ENCODE results near the gene SUV39H1.
A peak's percentile ranks its signal among the peaks of the same experiment; 100 is the strongest.
"Not testable (repeated sequence)": the region's sequence is repeated elsewhere in the genome, so short reads cannot be mapped to it uniquely, and the experiment has no call there.

Gene SUV39H1, protein sequence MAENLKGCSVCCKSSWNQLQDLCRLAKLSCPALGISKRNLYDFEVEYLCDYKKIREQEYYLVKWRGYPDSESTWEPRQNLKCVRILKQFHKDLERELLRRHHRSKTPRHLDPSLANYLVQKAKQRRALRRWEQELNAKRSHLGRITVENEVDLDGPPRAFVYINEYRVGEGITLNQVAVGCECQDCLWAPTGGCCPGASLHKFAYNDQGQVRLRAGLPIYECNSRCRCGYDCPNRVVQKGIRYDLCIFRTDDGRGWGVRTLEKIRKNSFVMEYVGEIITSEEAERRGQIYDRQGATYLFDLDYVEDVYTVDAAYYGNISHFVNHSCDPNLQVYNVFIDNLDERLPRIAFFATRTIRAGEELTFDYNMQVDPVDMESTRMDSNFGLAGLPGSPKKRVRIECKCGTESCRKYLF

DNA sequence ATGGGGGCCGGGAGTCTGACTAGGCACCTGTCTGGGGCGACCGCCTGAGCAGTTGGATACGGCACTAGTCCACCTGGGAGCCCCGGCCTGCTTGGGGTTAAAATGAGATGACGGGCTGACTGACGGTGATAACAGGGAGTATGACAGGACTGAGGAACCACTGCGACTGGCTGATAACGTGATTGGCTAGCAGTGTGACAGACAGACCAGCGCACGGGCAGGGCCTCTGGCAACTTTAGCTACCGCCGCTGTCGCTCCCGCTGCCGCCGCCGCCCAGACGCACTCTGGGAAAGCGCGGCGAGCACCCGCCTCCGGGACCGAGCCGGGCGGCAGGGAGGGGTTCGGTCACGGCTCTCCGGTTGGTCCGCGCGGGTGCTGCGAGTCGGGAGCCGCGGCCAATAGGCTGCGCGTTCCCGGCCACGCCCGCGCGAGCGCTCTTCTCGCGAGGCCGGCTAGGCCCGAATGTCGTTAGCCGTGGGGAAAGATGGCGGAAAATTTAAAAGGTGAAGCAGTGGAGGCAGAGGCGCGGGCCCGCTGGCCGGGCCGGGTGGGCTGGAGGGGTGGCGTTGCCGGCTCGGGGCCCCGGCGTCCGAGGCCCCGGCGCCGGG is at the start of gene SUV39H1:
TSS of gene SUV39H1 (plus strand) at position 434 of the 608 bp plus-strand sequence. CDS start at position 485, 51 bp downstream.
- DNase-seq (ENCODE audit: low read depth), result no peak

DNA sequence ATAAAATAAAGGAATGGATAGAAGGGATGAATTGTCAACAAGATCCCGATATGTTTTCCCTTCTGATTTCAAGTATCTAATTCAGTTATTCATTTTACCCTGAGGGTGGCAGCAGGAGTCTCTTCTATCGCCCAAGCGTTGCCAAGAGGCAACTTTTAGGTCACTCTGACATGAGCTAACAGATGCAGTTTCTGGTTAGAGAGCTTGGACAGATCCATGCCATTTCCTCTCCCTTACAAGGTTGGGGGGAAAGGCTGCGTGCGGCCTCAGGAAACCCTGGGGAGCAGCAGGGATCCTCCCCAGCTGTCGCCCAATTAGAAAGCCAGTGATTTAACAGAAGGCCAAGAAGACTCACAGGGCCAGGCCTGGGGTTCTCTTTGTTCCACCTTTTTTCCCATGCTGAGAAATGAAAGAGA is 48.2 kb upstream of the SUV39H1 start:
- DNase-seq (ENCODE audit: low read depth), result peak; percentile 10

DNA sequence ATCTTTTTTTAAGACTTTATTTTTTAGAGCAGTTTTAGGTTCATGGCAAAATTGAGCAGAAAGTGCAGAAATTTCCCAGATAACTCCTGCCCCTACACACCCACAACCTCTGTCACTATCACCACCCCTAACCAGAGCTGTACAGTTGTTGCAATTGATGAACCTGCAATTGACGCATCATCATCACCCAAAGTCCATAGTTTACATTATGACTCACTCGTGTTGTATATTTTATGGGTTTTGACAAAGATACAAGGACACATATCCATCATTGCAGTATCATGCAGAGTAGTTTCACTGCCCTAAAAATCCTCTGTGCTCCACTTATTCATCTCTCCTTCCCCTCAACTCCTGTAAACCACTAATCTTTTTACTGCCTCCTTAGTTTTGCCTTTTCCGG is 47.4 kb upstream of the SUV39H1 start:
- no peak for DNase-seq (ENCODE audit: low read depth)

DNA sequence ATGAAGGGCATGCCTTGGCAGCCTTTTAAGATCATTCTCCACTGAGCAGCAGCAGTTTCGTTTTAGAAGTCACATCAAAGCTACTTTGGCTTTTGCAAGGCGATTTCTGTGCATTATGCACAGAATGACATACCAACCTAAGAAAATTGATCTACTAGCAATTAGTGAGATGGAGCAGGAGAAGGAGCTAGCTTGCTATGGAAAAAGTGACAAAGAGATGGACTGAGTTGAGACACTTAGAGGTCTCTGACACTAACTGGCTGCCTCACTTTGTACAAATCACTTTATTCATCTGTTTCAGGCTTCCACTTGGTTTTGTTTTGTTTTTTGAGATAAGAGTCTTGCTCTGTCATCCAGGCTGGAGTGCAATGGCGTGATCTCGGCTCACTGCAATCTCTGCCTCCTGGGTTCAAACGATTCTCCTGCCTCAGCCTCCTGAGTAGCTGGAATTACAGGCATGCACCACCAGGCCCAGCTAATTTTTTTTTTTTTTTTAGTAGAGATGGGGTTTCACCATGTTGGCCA is 44.4 kb upstream of the SUV39H1 start:
- not testable (repeated sequence) for DNase-seq (ENCODE audit: low read depth)

GRCh38 chrX:48654746-48655145 is 41.8 kb upstream of the SUV39H1 start:
- not testable (repeated sequence) for DNase-seq (ENCODE audit: low read depth)

GRCh38 chrX:48659686-48660085 is 36.8 kb upstream of the SUV39H1 start:
- not testable (repeated sequence) for DNase-seq (ENCODE audit: low read depth)

GRCh38 chrX:48663241-48663640 is 33.3 kb upstream of the SUV39H1 start:
- DNase-seq (ENCODE audit: low read depth), result no peak

DNA sequence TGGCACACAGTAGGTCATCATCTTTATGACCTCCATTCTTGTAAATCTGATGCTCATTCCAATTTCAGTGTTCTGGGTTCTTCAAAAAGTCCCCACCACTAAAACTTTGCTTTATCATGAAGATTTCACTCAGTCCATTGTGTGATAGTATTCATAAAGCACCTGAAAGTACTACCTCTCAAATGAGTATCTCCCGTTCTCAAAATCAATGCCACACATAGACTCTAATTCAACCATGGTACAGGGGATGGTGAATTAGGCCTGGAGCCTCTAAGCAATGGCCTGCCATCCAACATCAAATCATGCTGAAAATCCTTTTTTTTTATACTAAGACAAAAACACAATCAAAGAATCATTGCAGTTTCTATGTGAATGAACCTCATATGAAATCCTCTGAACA is 32.4 kb upstream of the SUV39H1 start:
- no peak for DNase-seq (ENCODE audit: low read depth)

- DNase-seq (ENCODE audit: low read depth), result no peak
These were observed 30.5 kb upstream of the SUV39H1 start for GRCh38 chrX:48665991-48666390.

DNA sequence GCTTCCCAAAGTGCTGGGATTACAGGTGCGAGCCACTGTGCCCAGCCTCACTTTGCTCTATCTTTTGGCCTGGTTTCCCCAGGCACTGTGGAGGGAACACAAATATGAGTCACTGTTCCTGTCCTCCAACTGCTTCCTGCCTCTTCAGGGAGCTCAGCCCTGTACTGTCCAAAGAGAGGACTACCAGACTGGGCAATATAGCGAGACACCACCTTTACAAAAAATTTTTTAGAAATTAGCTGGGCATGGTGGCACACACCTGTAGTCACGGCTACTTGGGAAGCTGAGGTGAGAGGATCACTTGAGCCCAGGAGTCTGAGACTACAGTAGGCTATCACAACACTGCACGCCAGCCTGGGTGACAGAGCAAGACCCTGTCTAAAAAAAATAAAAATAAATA is 29.9 kb upstream of the SUV39H1 start:
- no peak for DNase-seq (ENCODE audit: low read depth)

- no peak for DNase-seq (ENCODE audit: low read depth)
These were observed 29.0 kb upstream of the SUV39H1 start for GRCh38 chrX:48667509-48667908.

DNA sequence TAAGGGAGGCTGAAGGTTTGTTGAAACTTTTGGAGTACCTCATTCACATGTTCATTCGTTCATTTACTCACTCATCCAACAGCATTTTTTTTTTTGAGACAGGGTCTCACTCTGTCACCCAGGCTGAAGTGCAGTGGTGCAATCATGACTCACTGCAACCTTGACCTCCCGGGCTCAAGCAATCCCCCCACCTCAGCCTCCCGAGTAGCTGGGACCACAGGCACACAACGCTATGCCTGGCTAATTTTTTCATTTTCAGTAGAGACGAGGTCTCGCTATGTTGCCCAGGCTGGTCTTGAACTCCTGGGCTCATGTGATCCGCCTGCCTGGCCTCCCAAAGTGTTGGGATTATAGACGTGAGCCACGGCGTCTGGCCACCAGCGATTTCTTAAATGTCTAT is 28.3 kb upstream of the SUV39H1 start:
- DNase-seq (ENCODE audit: low read depth), result not testable (repeated sequence)

- DNase-seq (ENCODE audit: low read depth), result no peak
These were observed 20.2 kb upstream of the SUV39H1 start for GRCh38 chrX:48676106-48676892.

DNA sequence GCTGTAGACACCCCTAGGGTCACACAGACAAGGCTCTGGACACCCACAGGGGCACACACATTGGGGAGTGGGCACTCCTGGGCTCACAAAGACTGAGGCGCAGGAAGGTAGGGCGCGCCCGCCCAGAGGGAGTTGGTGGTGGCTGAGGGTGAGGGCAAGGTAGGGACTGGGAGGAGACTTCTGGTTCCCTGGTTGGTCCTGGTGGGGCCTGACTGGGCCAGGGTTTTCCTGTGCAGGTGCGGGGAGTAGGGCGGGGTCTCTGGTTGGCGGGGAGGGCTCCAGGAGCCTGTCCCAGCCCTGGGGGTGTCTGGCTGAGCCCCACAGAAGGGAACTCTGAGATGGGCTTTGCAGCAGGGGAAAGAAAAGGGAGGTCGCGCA is 19.7 kb upstream of the SUV39H1 start:
- DNase-seq (ENCODE audit: low read depth), result no peak

GRCh38 chrX:48677516-48677915 is 19.0 kb upstream of the SUV39H1 start:
- no peak for DNase-seq (ENCODE audit: low read depth)

- not testable (repeated sequence) for DNase-seq (ENCODE audit: low read depth)
These were observed 16.1 kb upstream of the SUV39H1 start for GRCh38 chrX:48680467-48680866.

DNA sequence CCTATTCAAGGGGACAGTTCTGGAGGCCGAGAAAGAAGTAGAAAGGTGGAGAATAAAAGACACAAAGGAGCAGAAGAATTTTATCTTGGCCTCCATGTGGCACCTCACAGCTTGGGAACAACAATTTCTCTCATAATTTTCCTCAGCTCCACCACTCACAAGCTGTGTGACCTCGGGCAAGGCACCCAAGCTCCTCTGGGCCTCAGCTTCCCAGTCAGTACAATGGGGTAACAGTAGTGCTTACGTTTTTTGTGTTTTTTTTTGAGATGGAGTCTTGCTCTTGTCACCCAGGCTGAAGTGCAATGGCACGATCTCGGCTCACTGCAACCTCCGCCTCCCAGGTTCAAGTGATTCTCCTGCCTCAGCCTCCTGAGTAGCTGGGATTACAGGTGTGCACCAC is 15.6 kb upstream of the SUV39H1 start:
- not testable (repeated sequence) for DNase-seq (ENCODE audit: low read depth)

DNA sequence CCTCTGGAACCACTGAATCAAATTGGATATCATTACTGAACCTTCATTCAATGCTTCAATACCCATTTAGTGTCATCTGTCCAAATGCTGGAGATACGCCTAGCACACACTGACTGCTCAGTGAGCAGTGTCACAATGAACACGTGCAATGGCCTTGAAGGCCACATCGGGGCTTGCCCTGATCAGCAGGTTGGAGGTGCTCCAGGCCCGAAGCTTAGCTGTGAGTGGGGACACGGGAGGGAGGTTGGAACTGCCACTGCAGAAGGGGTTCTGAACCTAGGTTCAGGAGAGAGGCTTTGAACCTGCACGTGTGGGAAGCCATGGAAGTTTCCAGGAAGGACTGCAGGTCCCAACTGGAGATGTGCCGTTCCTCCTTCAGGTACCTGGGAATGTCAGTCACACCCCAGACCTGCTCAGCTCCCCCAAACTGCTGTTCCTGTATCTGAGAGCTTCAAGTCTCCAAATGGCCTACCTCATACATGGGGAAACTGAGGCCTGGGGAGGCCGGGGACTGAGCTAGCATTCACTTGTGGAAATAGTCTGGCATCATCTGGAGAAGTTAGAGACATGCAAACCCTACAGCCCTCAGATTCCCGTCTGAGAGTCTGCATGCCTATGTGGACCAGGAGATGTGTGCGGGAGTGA is 14.9 kb upstream of the SUV39H1 start:
- no peak for DNase-seq (ENCODE audit: low read depth)

DNA sequence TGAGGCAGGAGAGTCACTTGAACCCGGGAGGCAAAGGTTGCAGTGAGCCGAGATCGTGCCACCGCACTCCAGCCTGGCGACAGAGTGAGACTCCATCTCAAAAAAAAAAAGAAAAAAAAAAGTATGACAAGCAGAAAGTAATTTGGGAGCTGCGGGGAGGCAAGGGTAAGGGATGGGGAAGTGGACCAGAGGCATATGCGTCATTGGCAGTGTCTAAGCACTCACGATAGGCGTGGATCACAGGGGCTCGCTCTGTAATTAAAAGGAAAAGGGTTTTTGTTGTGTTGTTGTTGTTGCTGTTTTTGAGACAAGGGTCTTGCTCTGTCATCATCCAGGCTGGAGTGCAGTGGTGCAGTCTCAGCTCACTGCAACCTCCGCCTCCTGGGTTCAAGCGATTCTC is 13.7 kb upstream of the SUV39H1 start:
- DNase-seq (ENCODE audit: low read depth), result not testable (repeated sequence)

DNA sequence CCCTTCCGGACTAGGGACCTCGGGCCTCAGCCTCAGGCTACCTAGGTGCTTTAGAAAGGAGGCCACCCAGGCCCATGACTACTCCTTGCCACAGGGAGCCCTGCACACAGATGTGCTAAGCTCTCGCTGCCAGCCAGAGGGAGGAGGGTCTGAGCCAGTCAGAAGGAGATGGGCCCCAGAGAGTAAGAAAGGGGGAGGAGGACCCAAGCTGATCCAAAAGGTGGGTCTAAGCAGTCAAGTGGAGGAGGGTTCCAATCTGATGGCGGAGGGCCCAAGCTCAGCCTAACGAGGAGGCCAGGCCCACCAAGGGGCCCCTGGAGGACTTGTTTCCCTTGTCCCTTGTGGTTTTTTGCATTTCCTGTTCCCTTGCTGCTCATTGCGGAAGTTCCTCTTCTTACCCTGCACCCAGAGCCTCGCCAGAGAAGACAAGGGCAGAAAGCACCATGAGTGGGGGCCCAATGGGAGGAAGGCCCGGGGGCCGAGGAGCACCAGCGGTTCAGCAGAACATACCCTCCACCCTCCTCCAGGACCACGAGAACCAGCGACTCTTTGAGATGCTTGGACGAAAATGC is 13.0 kb upstream of the SUV39H1 start, which contains the start of gene WAS:
TSS of gene WAS (plus strand) at position 389 of the 572 bp plus-strand sequence. CDS start at position 444, 55 bp downstream.
- DNase-seq (ENCODE audit: low read depth), result no peak

DNA sequence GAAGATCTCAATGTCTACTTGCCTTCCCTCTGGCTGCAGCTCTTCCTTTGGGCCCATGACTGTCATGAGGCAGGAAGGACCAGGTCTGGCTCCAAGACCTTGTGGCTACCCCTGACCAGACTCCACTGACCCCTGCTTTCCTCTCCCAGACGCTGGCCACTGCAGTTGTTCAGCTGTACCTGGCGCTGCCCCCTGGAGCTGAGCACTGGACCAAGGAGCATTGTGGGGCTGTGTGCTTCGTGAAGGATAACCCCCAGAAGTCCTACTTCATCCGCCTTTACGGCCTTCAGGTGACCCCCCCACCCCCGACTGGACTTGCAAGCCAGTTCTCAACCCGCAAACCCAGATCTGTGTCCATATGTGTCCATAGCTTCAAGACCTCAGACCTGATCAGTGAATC is 12.4 kb upstream of the SUV39H1 start:
- DNase-seq (ENCODE audit: low read depth), result no peak

- DNase-seq (ENCODE audit: low read depth), result no peak
These were observed 11.1 kb upstream of the SUV39H1 start for GRCh38 chrX:48685416-48685815.

All from GM04503 (cell line).